Kidney epithelial cell (primary cell): Measurements from ENCODE around the gene ZC3H13. TPM values are rescaled to one million over a fixed set of nuclear protein-coding genes. Genes with fewer than 3 reads are reported as not detected.

Source experiments
- DNase-seq: peaks from one replicate; pipeline ENCODE4 v3.0.0-alpha.2; 2010; ENCODE audit warnings: low read depth
- H3K27me3 ChIP-seq: 2 replicates; pipeline ENCODE4 v1.6.0; 2011; ENCODE audit warnings: low read length; ENCODE audit not compliant: control insufficient read depth, insufficient read depth
- H3K36me3 ChIP-seq: 2 replicates; pipeline ENCODE4 v1.5.1; 2011; ENCODE audit warnings: low read length; ENCODE audit not compliant: control insufficient read depth, insufficient read depth
- H3K4me3 ChIP-seq: 2 replicates; pipeline ENCODE4 v1.5.1; 2011; ENCODE audit warnings: low read depth, mild to moderate bottlenecking, control low read depth, low read length
- total RNA-seq: library from RNA; depleted of rRNA; stranded (reverse); fragments of >200 nt; gene quantifications from 2 replicates; pipeline ENCODE4 v1.2.3, GENCODE V29; 2015
- TF ChIP-seq, protein P1 (sequence below): IDR thresholded peaks from 2 replicates; pipeline ENCODE4 v1.5.1; 2011; ENCODE audit warnings: mild to moderate bottlenecking, moderate library complexity, low read length, control low read depth, inconsistent platforms; ENCODE audit not compliant: insufficient read depth, poor library complexity, severe bottlenecking

Gene ZC3H13
- total RNA-seq, 1 donor from 2014 or later: 19.0 TPM

- no peak overlapping the region for H3K4me3 ChIP-seq
- no peaks in the 10 kb centered on the region for H3K27me3 ChIP-seq
- no peak for DNase-seq
- no peaks in the 10 kb centered on the region for H3K36me3 ChIP-seq
- TF ChIP-seq, protein P1, sequence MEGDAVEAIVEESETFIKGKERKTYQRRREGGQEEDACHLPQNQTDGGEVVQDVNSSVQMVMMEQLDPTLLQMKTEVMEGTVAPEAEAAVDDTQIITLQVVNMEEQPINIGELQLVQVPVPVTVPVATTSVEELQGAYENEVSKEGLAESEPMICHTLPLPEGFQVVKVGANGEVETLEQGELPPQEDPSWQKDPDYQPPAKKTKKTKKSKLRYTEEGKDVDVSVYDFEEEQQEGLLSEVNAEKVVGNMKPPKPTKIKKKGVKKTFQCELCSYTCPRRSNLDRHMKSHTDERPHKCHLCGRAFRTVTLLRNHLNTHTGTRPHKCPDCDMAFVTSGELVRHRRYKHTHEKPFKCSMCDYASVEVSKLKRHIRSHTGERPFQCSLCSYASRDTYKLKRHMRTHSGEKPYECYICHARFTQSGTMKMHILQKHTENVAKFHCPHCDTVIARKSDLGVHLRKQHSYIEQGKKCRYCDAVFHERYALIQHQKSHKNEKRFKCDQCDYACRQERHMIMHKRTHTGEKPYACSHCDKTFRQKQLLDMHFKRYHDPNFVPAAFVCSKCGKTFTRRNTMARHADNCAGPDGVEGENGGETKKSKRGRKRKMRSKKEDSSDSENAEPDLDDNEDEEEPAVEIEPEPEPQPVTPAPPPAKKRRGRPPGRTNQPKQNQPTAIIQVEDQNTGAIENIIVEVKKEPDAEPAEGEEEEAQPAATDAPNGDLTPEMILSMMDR: no peak
Observed at GRCh38 chr13:46077265-46077664, 24.7 kb upstream of the ZC3H13 start.

DNA sequence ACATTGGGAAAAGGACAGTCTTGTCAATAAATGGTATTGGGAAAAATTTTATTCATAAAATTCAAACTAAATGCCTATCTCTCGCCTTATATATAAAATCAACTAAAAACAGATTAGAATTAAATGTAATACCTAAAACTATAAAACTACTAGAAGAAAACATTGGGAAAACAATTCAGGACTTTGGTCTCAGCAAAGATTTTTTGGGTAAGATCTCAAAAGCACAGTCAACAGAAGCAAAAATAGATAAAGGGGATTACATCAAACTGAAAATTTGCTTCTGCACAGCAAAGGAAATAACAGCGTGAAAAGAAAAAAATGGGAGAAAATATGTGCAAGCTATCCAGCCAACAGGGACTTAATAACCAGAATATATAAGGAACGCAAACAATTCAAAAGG is 24.3 kb upstream of the ZC3H13 start:
- DNase-seq: no peak
- TF ChIP-seq, protein P1: no peak
- Histone ChIP-seq H3K36me3 (no peaks in the 10 kb centered on the region), H3K4me3 (no peak overlapping the region), H3K27me3 (no peaks in the 10 kb centered on the region)

- H3K27me3 ChIP-seq: no peaks in the 10 kb centered on the region
- no peak for DNase-seq
- TF ChIP-seq, protein P1: no peak
Observed at GRCh38 chr13:46075811-46076210, 23.3 kb upstream of the ZC3H13 start.

DNA sequence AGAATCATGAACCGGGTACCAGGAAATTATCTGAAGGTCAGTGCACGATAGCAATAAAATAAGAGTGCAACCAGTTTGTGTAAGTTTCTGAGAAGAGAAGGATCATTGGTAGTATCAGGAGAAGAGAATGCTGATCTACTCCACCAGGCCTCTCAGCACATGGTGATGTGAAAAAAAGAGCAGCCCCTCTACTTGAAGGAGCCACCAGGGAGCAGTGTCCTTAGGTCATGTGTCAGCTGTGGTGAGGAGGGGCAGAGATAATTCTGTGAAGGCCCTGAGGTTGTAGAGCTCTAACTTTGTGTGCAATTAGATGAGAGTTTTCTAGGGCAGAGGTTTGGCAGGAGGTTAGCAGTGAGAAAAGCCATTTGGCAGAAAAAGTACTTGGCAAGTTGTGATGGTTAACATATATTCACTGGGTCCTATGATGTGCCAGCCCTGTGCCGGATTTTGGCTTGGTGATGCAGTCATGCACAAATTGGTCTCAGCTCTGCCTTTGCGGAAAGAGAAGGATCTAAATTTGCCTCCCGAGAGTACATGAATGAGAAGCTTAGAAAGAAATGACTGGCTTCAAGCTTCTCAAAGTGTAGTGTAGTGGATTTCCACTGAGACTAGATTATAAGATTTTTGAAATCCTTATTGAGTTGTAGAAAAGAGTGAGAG is 19.2 kb upstream of the ZC3H13 start:
- Histone ChIP-seq H3K4me3 (no peak overlapping the region), H3K36me3 (no peaks in the 10 kb centered on the region), H3K27me3 (no peaks in the 10 kb centered on the region)
- TF ChIP-seq, protein P1: no peak
- DNase-seq: no peak

More at GRCh38 chr13:46075811-46076210, 23.3 kb upstream of the ZC3H13 start:
- H3K36me3 ChIP-seq: no peaks in the 10 kb centered on the region
- no peak overlapping the region for H3K4me3 ChIP-seq

GRCh38 chr13:46063292-46063691 is 10.7 kb upstream of the ZC3H13 start:
- Histone ChIP-seq H3K27me3 (no peaks in the 10 kb centered on the region), H3K36me3 (no peaks in the 10 kb centered on the region), H3K4me3 (no peak overlapping the region)
- TF ChIP-seq, protein P1: no peak
- DNase-seq: no peak

DNA sequence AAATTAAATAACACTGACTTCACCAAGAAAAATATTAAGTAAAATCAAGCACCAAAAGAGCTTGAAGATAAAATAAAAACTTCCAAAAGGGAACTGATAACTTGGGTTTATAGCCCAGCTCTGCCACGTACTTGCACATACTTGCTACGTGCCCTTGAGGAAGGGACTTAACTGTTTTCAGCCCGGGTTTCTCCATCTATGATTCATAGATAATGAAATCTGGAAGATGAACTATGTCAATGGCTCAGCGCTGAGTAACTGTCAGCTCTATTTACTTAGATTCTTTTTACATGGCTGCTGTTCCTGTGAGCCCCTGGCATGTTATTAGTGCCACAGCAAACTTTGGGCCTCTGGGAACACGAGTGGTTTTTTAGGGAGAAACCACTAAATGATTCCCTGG is 9.6 kb upstream of the ZC3H13 start:
- no peak for DNase-seq
- no peaks in the 10 kb centered on the region for H3K27me3 ChIP-seq
- no peaks in the 10 kb centered on the region for H3K36me3 ChIP-seq
- TF ChIP-seq, protein P1: no peak
- no peak overlapping the region for H3K4me3 ChIP-seq
